Keratinocyte (primary cell): Measurements from ENCODE around the gene SZRD1. TPM values are rescaled to one million over a fixed set of nuclear protein-coding genes. Genes with fewer than 3 reads are reported as not detected.

Experiments used
- DNase-seq: peaks from one replicate; pipeline ENCODE4 v3.0.0-alpha.2; 2011; ENCODE audit warnings: low read depth, missing footprints, low spot score
- FAIRE-seq: peaks from 2 replicates; lab custom pipeline; 2011; peaks lifted over from hg19 to GRCh38; lab: Jason Lieb, UNC
- H2AFZ ChIP-seq: 2 replicates; pipeline ENCODE4 v1.6.0; 2012; ENCODE audit warnings: low read length, control low read depth, inconsistent platforms; ENCODE audit not compliant: control insufficient read depth
- H3K27ac ChIP-seq: 2 replicates; pipeline ENCODE4 v1.5.1; 2011; ENCODE audit warnings: low read length; ENCODE audit not compliant: control insufficient read depth, insufficient read depth
- H3K27me3 ChIP-seq: 3 replicates; pipeline ENCODE4 v1.6.0; 2011; ENCODE audit warnings: low read length; ENCODE audit not compliant: control insufficient read depth, insufficient read depth; ENCODE audit errors: extremely low read depth
- H3K36me3 ChIP-seq, 2 experiments: 2 replicates in 1 of 2; 3 replicates in 1 of 2; pipeline ENCODE4 v1.5.1; 2011; ENCODE audit warnings: low read length in 2 of 2, mild to moderate bottlenecking in 1 of 2; ENCODE audit not compliant: control insufficient read depth in 2 of 2, insufficient read depth in 2 of 2; ENCODE audit errors: extremely low read depth in 1 of 2
- H3K4me1 ChIP-seq: 3 replicates; pipeline ENCODE4 v1.5.1; 2011; ENCODE audit warnings: low read length; ENCODE audit not compliant: control insufficient read depth, insufficient read depth; ENCODE audit errors: extremely low read depth
- H3K4me2 ChIP-seq: 3 replicates; pipeline ENCODE4 v1.6.0; 2011; ENCODE audit warnings: low read depth, low read length; ENCODE audit not compliant: control insufficient read depth, insufficient read depth; ENCODE audit errors: extremely low read depth
- H3K4me3 ChIP-seq, 3 experiments: fragments of 200-600 bp in 1 of 3; sonication (generic) in 1 of 3; 2 replicates in 2 of 3; 3 replicates in 1 of 3; pipeline ENCODE4 v1.5.1; 2011 to 2016; ENCODE audit warnings: low read length in 3 of 3, mild to moderate bottlenecking in 3 of 3, control low read depth in 2 of 3, inconsistent platforms in 1 of 3, low read depth in 1 of 3, mixed read lengths in 1 of 3, mixed run types in 1 of 3, moderate library complexity in 1 of 3; ENCODE audit not compliant: control insufficient read depth in 2 of 3, insufficient read depth in 2 of 3; ENCODE audit errors: extremely low read depth in 1 of 3
- H3K79me2 ChIP-seq: 2 replicates; pipeline ENCODE4 v1.6.0; 2012; ENCODE audit warnings: low read length; ENCODE audit not compliant: control insufficient read depth, insufficient read depth
- H3K9ac ChIP-seq: 3 replicates; pipeline ENCODE4 v1.6.0; 2011; ENCODE audit warnings: low read length; ENCODE audit not compliant: control insufficient read depth, insufficient read depth; ENCODE audit errors: extremely low read depth
- H3K9me1 ChIP-seq: 3 replicates; pipeline ENCODE4 v1.6.0; 2011; ENCODE audit warnings: low read length; ENCODE audit not compliant: control insufficient read depth, insufficient read depth; ENCODE audit errors: extremely low read depth
- H3K9me3 ChIP-seq: 2 replicates; pipeline ENCODE4 v1.5.1; 2012; ENCODE audit warnings: low read depth, low read length; ENCODE audit not compliant: control insufficient read depth
- H4K20me1 ChIP-seq: 3 replicates; pipeline ENCODE4 v1.6.0; 2011; ENCODE audit warnings: low read length; ENCODE audit not compliant: control insufficient read depth, insufficient read depth; ENCODE audit errors: extremely low read depth
- EZH2 ChIP-seq: IDR thresholded peaks from one replicate; pipeline ENCODE4 v1.6.1; 2012; ENCODE audit warnings: inconsistent platforms, mild to moderate bottlenecking, low read length, moderate library complexity
- dilution Hi-C: fragments of 300-500 bp; cut with MboI; formaldehyde crosslinking; loops from one replicate; pipeline ENCODE4 v1.7.0; 2020; ENCODE audit warnings: low sequenced_read_pairs; ENCODE audit not compliant: extremely low pct_ligation_motif_present
- polyA plus RNA-seq, 5 experiments: library from polyadenylated mRNA; depleted of rRNA in 3 of 5; stranded (reverse) in 3 of 5; stranded (forward) in 1 of 5; unstranded in 1 of 5; fragments of >200 nt; gene quantifications; 1 replicate in 1 of 5; 2 replicates in 3 of 5; 3 replicates in 1 of 5; pipeline versions ENCODE4 v1.2.1 to v1.2.3, GENCODE V29; 2011 to 2012; ENCODE audit warnings: missing spikeins in 2 of 5, low read depth in 1 of 5, low replicate concordance in 1 of 5
- TF ChIP-seq, protein P1 (sequence below), 3 experiments: IDR thresholded peaks in 1 of 3; conservative IDR thresholded peaks in 1 of 3; optimal IDR thresholded peaks in 1 of 3; 2 replicates in 2 of 3; 3 replicates in 1 of 3; pipeline versions ENCODE3 to v1.5.1; 2011; ENCODE audit warnings: low read length in 3 of 3, mild to moderate bottlenecking in 3 of 3, moderate library complexity in 2 of 3, control low read depth in 1 of 3, inconsistent platforms in 1 of 3; ENCODE audit not compliant: insufficient read depth in 2 of 3; ENCODE audit errors: extremely low read depth in 1 of 3

The SZRD1 gene
- polyA plus RNA-seq, 1 donor (not counting 4 experiments of a cell fraction or from before 2014, with no cell fraction given): 68.7 TPM

DNA sequence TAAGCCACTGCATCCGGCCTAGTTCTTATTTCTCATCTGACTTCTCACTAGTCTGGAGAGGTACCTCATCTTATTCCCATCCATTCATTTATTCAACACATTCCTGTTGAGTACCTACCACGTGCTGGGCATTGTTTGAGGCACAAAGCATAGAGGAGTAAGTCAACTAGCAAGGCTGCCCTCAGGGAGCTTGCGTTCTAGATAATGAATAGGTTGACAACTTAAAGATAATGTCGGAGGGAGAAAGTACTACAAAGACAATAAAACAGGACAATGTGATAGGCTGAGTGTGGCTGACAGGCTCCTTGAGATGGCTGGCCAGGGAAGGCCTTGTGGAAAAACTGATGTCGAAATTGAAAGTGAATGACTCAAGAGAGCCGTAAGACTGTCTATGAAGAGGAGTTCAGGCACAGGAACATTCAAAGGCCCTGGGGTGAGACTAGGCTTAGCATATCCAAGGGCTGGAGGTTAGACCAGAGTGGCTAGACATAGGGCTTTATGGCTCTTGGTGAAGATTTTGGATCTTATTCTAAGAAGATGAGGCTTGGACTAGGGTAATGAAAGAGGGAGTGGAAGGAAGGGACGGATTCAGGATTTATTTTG lies 51.9 kb downstream of the SZRD1 start:
- Histone ChIP-seq H3K27me3 (peaks cover 7% of the 10 kb centered on the region), H3K4me1 (no peaks in the 10 kb centered on the region), H3K36me3 (no peaks in the 10 kb centered on the region), H3K27ac (no peak overlapping the region), H4K20me1 (no peaks in the 10 kb centered on the region), H3K9ac (no peak overlapping the region), H3K4me3 (no peak overlapping the region), H3K79me2 (no peaks in the 10 kb centered on the region), H3K9me3 (no peaks in the 10 kb centered on the region), H3K4me2 (no peak overlapping the region), H2AFZ (no peak overlapping the region), H3K9me1 (no peaks in the 10 kb centered on the region)
- no peak for DNase-seq
- TF ChIP-seq, protein P1, sequence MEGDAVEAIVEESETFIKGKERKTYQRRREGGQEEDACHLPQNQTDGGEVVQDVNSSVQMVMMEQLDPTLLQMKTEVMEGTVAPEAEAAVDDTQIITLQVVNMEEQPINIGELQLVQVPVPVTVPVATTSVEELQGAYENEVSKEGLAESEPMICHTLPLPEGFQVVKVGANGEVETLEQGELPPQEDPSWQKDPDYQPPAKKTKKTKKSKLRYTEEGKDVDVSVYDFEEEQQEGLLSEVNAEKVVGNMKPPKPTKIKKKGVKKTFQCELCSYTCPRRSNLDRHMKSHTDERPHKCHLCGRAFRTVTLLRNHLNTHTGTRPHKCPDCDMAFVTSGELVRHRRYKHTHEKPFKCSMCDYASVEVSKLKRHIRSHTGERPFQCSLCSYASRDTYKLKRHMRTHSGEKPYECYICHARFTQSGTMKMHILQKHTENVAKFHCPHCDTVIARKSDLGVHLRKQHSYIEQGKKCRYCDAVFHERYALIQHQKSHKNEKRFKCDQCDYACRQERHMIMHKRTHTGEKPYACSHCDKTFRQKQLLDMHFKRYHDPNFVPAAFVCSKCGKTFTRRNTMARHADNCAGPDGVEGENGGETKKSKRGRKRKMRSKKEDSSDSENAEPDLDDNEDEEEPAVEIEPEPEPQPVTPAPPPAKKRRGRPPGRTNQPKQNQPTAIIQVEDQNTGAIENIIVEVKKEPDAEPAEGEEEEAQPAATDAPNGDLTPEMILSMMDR (optimal IDR thresholded peaks at IDR 0.05 in 1 of 3, IDR thresholded peaks at IDR 0.05 in 1 of 3, conservative IDR thresholded peaks at IDR 0.05 in 1 of 3; ENCODE audit: extremely low read depth in 1 of 3, insufficient read depth in 2 of 3, low read length in 3 of 3): no peak
- no peak for TF ChIP-seq EZH2
- no peak for FAIRE-seq
- dilution Hi-C loops: no loop called here

DNA sequence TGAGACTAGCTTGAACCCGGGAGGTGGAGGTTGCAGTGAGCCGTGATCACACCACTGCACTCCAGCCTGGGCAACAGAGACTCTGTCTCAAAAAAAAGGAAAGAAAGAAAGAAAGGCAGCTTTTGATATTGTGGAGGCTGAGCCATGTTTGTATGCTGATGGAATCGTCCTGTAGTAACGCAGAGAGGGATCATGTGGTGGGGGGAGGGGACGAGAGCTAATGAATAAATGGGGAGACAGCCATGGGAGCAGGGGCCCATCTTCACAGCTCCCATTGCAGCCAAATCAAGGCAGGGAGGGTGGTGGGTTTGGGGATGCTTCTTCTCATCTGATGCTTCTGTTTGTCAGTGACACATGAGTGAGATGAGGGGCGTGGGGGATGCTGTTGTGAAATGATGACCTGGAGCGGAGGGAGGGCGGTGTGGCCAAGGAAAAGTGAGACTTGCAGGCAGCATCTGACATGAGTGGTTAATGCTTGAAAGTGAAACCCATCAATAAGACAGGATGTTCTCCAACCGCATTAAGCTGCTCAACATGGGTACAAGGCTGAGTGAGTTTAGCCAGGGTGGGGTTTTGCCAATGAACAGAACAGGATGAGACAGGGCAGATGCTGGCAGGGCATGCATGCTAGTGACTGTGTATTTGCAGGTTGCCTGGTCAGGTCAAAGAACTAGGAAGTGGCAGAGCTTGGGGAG lies 53.5 kb downstream of the SZRD1 start:
- Histone ChIP-seq H3K79me2 (no peaks in the 10 kb centered on the region), H2AFZ (no peak overlapping the region), H3K9ac (no peak overlapping the region), H3K27me3 (peaks cover 7% of the 10 kb centered on the region), H3K36me3 (no peaks in the 10 kb centered on the region), H3K4me2 (no peak overlapping the region), H4K20me1 (no peaks in the 10 kb centered on the region), H3K4me1 (no peaks in the 10 kb centered on the region), H3K27ac (no peak overlapping the region), H3K9me1 (no peaks in the 10 kb centered on the region), H3K4me3 (no peak overlapping the region), H3K9me3 (no peaks in the 10 kb centered on the region)
- peak; percentile 23 for FAIRE-seq
- dilution Hi-C loops: no loop called here
- no peak for DNase-seq
- TF ChIP-seq EZH2: no peak
- TF ChIP-seq, protein P1 (optimal IDR thresholded peaks at IDR 0.05 in 1 of 3, IDR thresholded peaks at IDR 0.05 in 1 of 3, conservative IDR thresholded peaks at IDR 0.05 in 1 of 3; ENCODE audit: extremely low read depth in 1 of 3, insufficient read depth in 2 of 3, low read length in 3 of 3): no peak
